Measurements from ENCODE around the gene INVS.
"Not testable (repeated sequence)": the region's sequence is repeated elsewhere in the genome, so short reads cannot be mapped to it uniquely, and the experiment has no call there.

GRCh38 chr9:100094411-100094810, 4.6 kb upstream of the INVS start:
- TF ChIP-seq ZFP30 (CRISPR knock-in tag; IDR thresholded peaks at IDR 0.05); TCF4 (CRISPR knock-in tag; IDR thresholded peaks at IDR 0.05; ENCODE audit: borderline replicate concordance); OSR1 (CRISPR knock-in tag; IDR thresholded peaks at IDR 0.05); CREB5 (CRISPR knock-in tag; IDR thresholded peaks at IDR 0.05; ENCODE audit: low read depth); ZFP3 (CRISPR knock-in tag; IDR thresholded peaks at IDR 0.05); PATZ1 (CRISPR knock-in tag; IDR thresholded peaks at IDR 0.05; ENCODE audit: borderline replicate concordance); ZNF8 (CRISPR knock-in tag; IDR thresholded peaks at IDR 0.05): not testable (repeated sequence)

All from SK-N-SH treated with all-trans-retinoic acid at 6 μM for 48 hours (cell line).